Large intestine (tissue), 3 donors: ENCODE measurements around the gene CD19. TPM values are rescaled to one million over a fixed set of nuclear protein-coding genes. Genes with fewer than 3 reads are reported as not detected.

ENCODE experiments used
- DNase-seq, 2 donors: peaks; one replicate each; pipeline versions ENCODE4 v3.0.0 to v3.0.0-alpha.2; 2013
- H3K27ac ChIP-seq: one replicate; pipeline ENCODE4 v1.5.1; 2013; ENCODE audit warnings: low read length
- H3K27me3 ChIP-seq: 2 replicates; pipeline ENCODE4 v1.6.1; 2013; ENCODE audit warnings: low read length; ENCODE audit not compliant: control insufficient read depth, insufficient read depth
- H3K36me3 ChIP-seq: 2 replicates; pipeline ENCODE4 v1.6.1; 2013; ENCODE audit warnings: low read length; ENCODE audit not compliant: control insufficient read depth, insufficient read depth
- H3K4me1 ChIP-seq: one replicate; pipeline ENCODE4 v1.6.1; 2013; ENCODE audit warnings: low read length; ENCODE audit not compliant: control insufficient read depth, insufficient read depth
- H3K4me3 ChIP-seq: one replicate; pipeline ENCODE4 v1.5.1; 2013; ENCODE audit warnings: low read length
- H3K9me3 ChIP-seq: one replicate; pipeline ENCODE4 v1.6.1; 2013; ENCODE audit warnings: mild to moderate bottlenecking, low read depth, low read length, moderate library complexity; ENCODE audit not compliant: control insufficient read depth
- WGBS: methylation state at CpG from one replicate; pipeline ENCODE4 v1.1.5; 2013; ENCODE audit warnings: low lambda C conversion rate; ENCODE audit not compliant: insufficient coverage; 5-methylcytosine and 5-hydroxymethylcytosine counted together
- polyA plus RNA-seq: library from polyadenylated mRNA; unstranded; fragments of 120-200 nt; gene quantifications from one replicate; pipeline ENCODE4 v1.2.1, GENCODE V29; 2013

The CD19 gene
- polyA plus RNA-seq, 1 donor = 1.0 TPM

GRCh38 chr16:28980929-28981328, 49.2 kb downstream of the CD19 start:
- WGBS = no CpG with 5 or more reads among the region's 7 CpGs
- H3K27me3 ChIP-seq = no peaks in the 10 kb centered on the region
- no peak overlapping the region for H3K4me3 ChIP-seq
- H3K4me1 ChIP-seq = no peaks in the 10 kb centered on the region
- H3K36me3 ChIP-seq = peaks cover 67% of the 10 kb centered on the region
- no peak overlapping the region for H3K27ac ChIP-seq
- DNase-seq = no peak
- peaks cover 10% of the 10 kb centered on the region for H3K9me3 ChIP-seq

DNA sequence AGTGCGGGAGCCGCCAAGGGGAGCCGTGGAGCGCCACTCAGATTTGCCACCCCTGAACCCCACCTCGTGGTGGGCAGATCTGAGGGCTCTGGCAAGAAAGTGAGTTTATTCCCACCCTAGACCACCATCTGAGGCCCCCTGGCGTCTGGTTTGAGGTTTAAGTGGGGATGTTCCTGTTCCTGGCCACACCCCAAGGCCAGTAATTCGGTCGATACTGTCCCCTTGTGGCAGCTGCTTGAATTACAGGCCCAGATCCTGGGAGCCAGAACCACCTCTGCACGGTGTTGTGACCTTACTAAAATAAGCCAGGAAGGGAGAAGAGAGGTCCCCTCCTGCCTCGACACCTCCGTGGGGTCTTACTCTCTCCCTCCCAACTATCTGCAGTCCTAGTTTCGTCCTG, 49.7 kb downstream of the CD19 start:
- Histone ChIP-seq H3K9me3 (peaks cover 14% of the 10 kb centered on the region), H3K27me3 (no peaks in the 10 kb centered on the region), H3K36me3 (peaks cover 72% of the 10 kb centered on the region), H3K4me1 (no peaks in the 10 kb centered on the region), H3K27ac (no peak overlapping the region), H3K4me3 (no peak overlapping the region)
- DNase-seq = no peak
- WGBS = no CpG with 5 or more reads among the region's 12 CpGs

- no peak overlapping the region for H3K4me3 ChIP-seq
- no peak for DNase-seq
- H3K27ac ChIP-seq = no peak overlapping the region
- no peaks in the 10 kb centered on the region for H3K4me1 ChIP-seq
- WGBS = no CpG with 5 or more reads among the region's 10 CpGs
- peaks cover 80% of the 10 kb centered on the region for H3K36me3 ChIP-seq
- H3K27me3 ChIP-seq = no peaks in the 10 kb centered on the region
- peaks cover 19% of the 10 kb centered on the region for H3K9me3 ChIP-seq
These were observed 50.6 kb downstream of the CD19 start for GRCh38 chr16:28982418-28982817.

GRCh38 chr16:28982949-28983348, 51.2 kb downstream of the CD19 start:
- Histone ChIP-seq H3K27ac (no peak overlapping the region), H3K9me3 (peaks cover 19% of the 10 kb centered on the region), H3K27me3 (no peaks in the 10 kb centered on the region), H3K4me1 (no peaks in the 10 kb centered on the region), H3K4me3 (no peak overlapping the region), H3K36me3 (peaks cover 82% of the 10 kb centered on the region)
- WGBS = no CpG with 5 or more reads among the region's 11 CpGs
- no peak for DNase-seq

DNA sequence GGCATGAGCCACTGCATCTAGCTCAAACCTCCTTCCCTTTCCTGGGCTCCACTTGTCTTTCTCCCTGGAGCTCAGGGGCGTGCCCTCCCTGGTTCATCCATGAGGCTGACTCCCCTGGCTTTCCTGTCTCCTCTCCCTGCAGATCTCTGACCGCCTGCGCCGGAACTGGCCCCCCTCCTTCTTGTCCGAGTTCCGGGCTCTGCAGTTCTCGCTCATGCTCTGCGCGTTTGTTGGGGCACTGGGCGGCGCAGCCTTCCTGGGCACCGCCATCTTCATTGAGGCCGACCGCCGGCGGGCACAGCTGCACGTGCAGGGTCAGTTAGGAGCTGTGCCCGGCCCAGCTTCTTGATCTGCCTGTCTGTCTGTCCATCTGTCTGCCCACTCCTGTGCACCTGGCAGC, 51.9 kb downstream of the CD19 start:
- Histone ChIP-seq H3K9me3 (peaks cover 19% of the 10 kb centered on the region), H3K27me3 (no peaks in the 10 kb centered on the region), H3K36me3 (peaks cover 75% of the 10 kb centered on the region), H3K4me1 (no peaks in the 10 kb centered on the region), H3K4me3 (no peak overlapping the region), H3K27ac (no peak overlapping the region)
- no peak for DNase-seq
- no CpG with 5 or more reads among the region's 18 CpGs for WGBS

GRCh38 chr16:28984091-28984490, 52.3 kb downstream of the CD19 start:
- Histone ChIP-seq H3K9me3 (peaks cover 19% of the 10 kb centered on the region), H3K4me1 (no peaks in the 10 kb centered on the region), H3K4me3 (no peak overlapping the region), H3K27me3 (no peaks in the 10 kb centered on the region), H3K36me3 (peaks cover 71% of the 10 kb centered on the region), H3K27ac (no peak overlapping the region)
- no peak for DNase-seq
- WGBS = no CpG with 5 or more reads among the region's 12 CpGs

DNA sequence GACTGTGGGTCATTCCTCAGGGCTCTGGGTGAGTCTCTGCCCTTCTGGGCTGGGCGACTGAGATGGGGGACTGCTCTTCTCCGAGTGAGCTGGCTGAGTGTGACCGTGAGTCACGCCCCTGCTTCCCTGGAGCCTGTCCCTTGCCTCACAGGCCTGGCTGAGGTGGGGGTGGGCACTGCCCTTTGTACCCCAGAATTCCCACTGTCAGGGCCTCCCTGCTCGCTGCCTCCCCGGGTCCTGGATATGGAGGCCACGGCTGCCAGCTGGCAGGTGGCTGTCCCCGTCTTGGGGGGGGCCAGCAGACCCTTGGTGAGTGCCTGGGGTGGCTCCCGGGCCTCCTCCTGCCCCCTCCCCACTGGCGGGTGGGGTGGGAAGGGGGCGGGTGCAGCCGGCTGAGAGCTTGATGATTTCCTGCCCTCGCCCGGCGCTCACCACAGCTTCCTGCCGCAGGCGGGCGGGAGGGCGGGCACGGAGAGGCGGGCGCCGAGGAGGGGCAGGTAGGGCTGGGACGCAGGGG, 52.9 kb downstream of the CD19 start, which contains the start of gene LAT:
Gene LAT, plus strand, starts transcription at position 434 of the 517 bp plus-strand sequence. CDS start 366 bp downstream, outside the sequence.
- Histone ChIP-seq H3K4me1 (no peaks in the 10 kb centered on the region), H3K27me3 (no peaks in the 10 kb centered on the region), H3K27ac (no peak within 1 kb of the TSS), H3K36me3 (peaks cover 71% of the 10 kb centered on the region), H3K9me3 (peaks cover 19% of the 10 kb centered on the region), H3K4me3 (no peak within 1 kb of the TSS)
- no CpG with 5 or more reads among the region's 24 CpGs for WGBS
- DNase-seq = no peak

- Histone ChIP-seq H3K4me1 (no peaks in the 10 kb centered on the region), H3K36me3 (peaks cover 68% of the 10 kb centered on the region), H3K27me3 (no peaks in the 10 kb centered on the region), H3K9me3 (peaks cover 19% of the 10 kb centered on the region), H3K4me3 (no peak overlapping the region), H3K27ac (no peak overlapping the region)
- no peak for DNase-seq
- no CpG with 5 or more reads among the region's 19 CpGs for WGBS
These were observed 53.7 kb downstream of the CD19 start for GRCh38 chr16:28985211-28986041.

- Histone ChIP-seq H3K27me3 (no peaks in the 10 kb centered on the region), H3K4me3 (no peak overlapping the region), H3K9me3 (peaks cover 19% of the 10 kb centered on the region), H3K36me3 (peaks cover 65% of the 10 kb centered on the region), H3K27ac (no peak overlapping the region), H3K4me1 (no peaks in the 10 kb centered on the region)
- no CpG with 5 or more reads among the region's 9 CpGs for WGBS
- DNase-seq = no peak
These were observed 54.3 kb downstream of the CD19 start for GRCh38 chr16:28986046-28986445.

- no peaks in the 10 kb centered on the region for H3K4me1 ChIP-seq
- H3K27ac ChIP-seq = no peak overlapping the region
- peaks cover 16% of the 10 kb centered on the region for H3K9me3 ChIP-seq
- H3K36me3 ChIP-seq = peaks cover 60% of the 10 kb centered on the region
- H3K4me3 ChIP-seq = no peak overlapping the region
- WGBS = no CpG with 5 or more reads among the region's 13 CpGs
- no peaks in the 10 kb centered on the region for H3K27me3 ChIP-seq
- no peak for DNase-seq
These were observed 54.7 kb downstream of the CD19 start for GRCh38 chr16:28986492-28986891.
